K562 (cell line): ENCODE data around the gene PPP1R14D. TPM values are rescaled to one million over a fixed set of nuclear protein-coding genes. Genes with fewer than 3 reads are reported as not detected.

Source experiments
- BACH1 ChIP-seq: fragments of 200-800 bp; sonication (Bioruptor generic); IDR thresholded peaks from 2 replicates; pipeline ENCODE4 v1.6.1; 2016; ENCODE audit warnings: missing genetic modification characterization, missing compliant biosample characterization
- CTCF ChIP-seq, 3 experiments: IDR thresholded peaks in 2 of 3; conservative IDR thresholded peaks in 1 of 3; 2 replicates each; pipeline ENCODE4 v1.5.1; 2011 to 2012; ENCODE audit warnings: low read length in 3 of 3, mild to moderate bottlenecking in 3 of 3, control low read depth in 2 of 3, improper control_type of control experiment in 1 of 3, inconsistent platforms in 1 of 3, low read depth in 1 of 3, mixed read lengths in 1 of 3, moderate library complexity in 1 of 3; ENCODE audit not compliant: insufficient read depth in 2 of 3
- DDX20 ChIP-seq: fragments of 450-650 bp; IDR thresholded peaks from 2 replicates; pipeline ENCODE4 v1.6.1; 2016; ENCODE audit warnings: missing genetic modification characterization, low read depth, mild to moderate bottlenecking, missing compliant biosample characterization, moderate library complexity
- MITF ChIP-seq: IDR thresholded peaks from 2 replicates; pipeline ENCODE4 v1.6.1; 2014; ENCODE audit warnings: antibody characterized with exemption
- PHF20 ChIP-seq: fragments of 450-650 bp; IDR thresholded peaks from 2 replicates; pipeline ENCODE4 v1.6.1; 2018; ENCODE audit not compliant: partially characterized antibody
- PML ChIP-seq: IDR thresholded peaks from 2 replicates; pipeline ENCODE4 v1.6.1; 2012; ENCODE audit warnings: low read length, inconsistent platforms
- REST ChIP-seq, 2 experiments: fragments of 450-650 bp; formaldehyde crosslinking in 1 of 2; IDR thresholded peaks; 2 replicates each; pipeline versions ENCODE4 v1.4.0 to v1.6.1; 2014 to 2020; ENCODE audit warnings: mild to moderate bottlenecking in 2 of 2, borderline replicate concordance in 1 of 2, low read depth in 1 of 2
- SNAPC5 ChIP-seq: fragments of 250-450 bp; sonication (Bioruptor Pico); IDR thresholded peaks from 2 replicates; pipeline ENCODE4 v1.8.0; 2021; ENCODE audit warnings: moderate library complexity, mild to moderate bottlenecking, inconsistent platforms
- SNIP1 ChIP-seq: fragments of 450-650 bp; IDR thresholded peaks from 2 replicates; pipeline ENCODE4 v1.7.1; 2017; ENCODE audit warnings: low read depth, mild to moderate bottlenecking
- UBTF ChIP-seq, 2 experiments: IDR thresholded peaks; 2 replicates each; pipeline ENCODE4 v1.6.1; 2012; ENCODE audit warnings: improper control_type of control experiment in 2 of 2, low read depth in 2 of 2, low read length in 2 of 2, borderline replicate concordance in 1 of 2
- ZKSCAN8 ChIP-seq: fragments of 200-800 bp; sonication (Bioruptor generic); IDR thresholded peaks from 2 replicates; pipeline ENCODE4 v1.6.1; 2016; ENCODE audit warnings: missing genetic modification characterization, missing compliant biosample characterization
- ZNF140 ChIP-seq: fragments of 250-450 bp; sonication (Bioruptor Pico); IDR thresholded peaks from 2 replicates; pipeline ENCODE4 v1.8.0; 2021; ENCODE audit warnings: moderate library complexity, mild to moderate bottlenecking, inconsistent platforms
- polyA plus RNA-seq, 8 experiments: library from polyadenylated mRNA; depleted of rRNA in 4 of 8; stranded (reverse) in 5 of 8; unstranded in 3 of 8; fragments of >200 nt; fragmentation: Nextera tagmentation in 2 of 8; fragmentation: Illumina TruSeq in 1 of 8; extraction: Ambion mirVana in 2 of 8; extraction: Trizol in 1 of 8; gene quantifications; 2 replicates each; pipeline versions ENCODE4 v1.2.1 to v1.2.3, GENCODE V29; 2011 to 2014; ENCODE audit warnings: inconsistent platforms in 1 of 8, missing spikeins in 1 of 8
- total RNA-seq, 7 experiments: library from RNA; depleted of rRNA in 6 of 7; stranded (reverse); fragments of >200 nt in 6 of 7; fragmentation: Illumina TruSeq in 2 of 7; extraction: Trizol in 2 of 7; gene quantifications; 2 replicates each; pipeline versions ENCODE4 v1.2.1 to v1.2.3, GENCODE V29; 2011 to 2021; ENCODE audit warnings: low replicate concordance in 1 of 7

Gene PPP1R14D
- total and polyA plus RNA-seq, 9 of the 15 experiments (the other 6 are each of a cell fraction or from before 2014, with no cell fraction given) = 0.11 to 0.18 TPM; not detected in 7

GRCh38 chr15:40843885-40844695 lies 15.6 kb upstream of the PPP1R14D start, which contains the start of gene SPINT1 (continued):
- no peak for TF ChIP-seq CTCF (IDR thresholded peaks at IDR 0.05 in 2 of 3, conservative IDR thresholded peaks at IDR 0.05 in 1 of 3; ENCODE audit: insufficient read depth in 2 of 3, low read depth in 1 of 3, low read length in 3 of 3)
- TF ChIP-seq MITF = no peak
- TF ChIP-seq DDX20 (tag) = no peak
- no peak for TF ChIP-seq PML
- no peak for TF ChIP-seq ZKSCAN8
- TF ChIP-seq SNIP1 = no peak
- no peak for TF ChIP-seq ZNF140 (CRISPR knock-in tag)
- peak; percentile 27 for TF ChIP-seq PHF20
- no peak for TF ChIP-seq REST (IDR thresholded peaks at IDR 0.05; ENCODE audit: borderline replicate concordance)
- no peak for TF ChIP-seq REST (CRISPR knock-in tag; IDR thresholded peaks at IDR 0.05; ENCODE audit: low read depth)
- TF ChIP-seq SNAPC5 (CRISPR knock-in tag) = no peak
- no peak for TF ChIP-seq UBTF (IDR thresholded peaks at IDR 0.05; ENCODE audit: borderline replicate concordance in 1 of 2, low read depth in 2 of 2, low read length in 2 of 2)
- no peak for TF ChIP-seq BACH1 (tag)
